ENCODE data around the gene CWC27.

CWC27 gene

DNA sequence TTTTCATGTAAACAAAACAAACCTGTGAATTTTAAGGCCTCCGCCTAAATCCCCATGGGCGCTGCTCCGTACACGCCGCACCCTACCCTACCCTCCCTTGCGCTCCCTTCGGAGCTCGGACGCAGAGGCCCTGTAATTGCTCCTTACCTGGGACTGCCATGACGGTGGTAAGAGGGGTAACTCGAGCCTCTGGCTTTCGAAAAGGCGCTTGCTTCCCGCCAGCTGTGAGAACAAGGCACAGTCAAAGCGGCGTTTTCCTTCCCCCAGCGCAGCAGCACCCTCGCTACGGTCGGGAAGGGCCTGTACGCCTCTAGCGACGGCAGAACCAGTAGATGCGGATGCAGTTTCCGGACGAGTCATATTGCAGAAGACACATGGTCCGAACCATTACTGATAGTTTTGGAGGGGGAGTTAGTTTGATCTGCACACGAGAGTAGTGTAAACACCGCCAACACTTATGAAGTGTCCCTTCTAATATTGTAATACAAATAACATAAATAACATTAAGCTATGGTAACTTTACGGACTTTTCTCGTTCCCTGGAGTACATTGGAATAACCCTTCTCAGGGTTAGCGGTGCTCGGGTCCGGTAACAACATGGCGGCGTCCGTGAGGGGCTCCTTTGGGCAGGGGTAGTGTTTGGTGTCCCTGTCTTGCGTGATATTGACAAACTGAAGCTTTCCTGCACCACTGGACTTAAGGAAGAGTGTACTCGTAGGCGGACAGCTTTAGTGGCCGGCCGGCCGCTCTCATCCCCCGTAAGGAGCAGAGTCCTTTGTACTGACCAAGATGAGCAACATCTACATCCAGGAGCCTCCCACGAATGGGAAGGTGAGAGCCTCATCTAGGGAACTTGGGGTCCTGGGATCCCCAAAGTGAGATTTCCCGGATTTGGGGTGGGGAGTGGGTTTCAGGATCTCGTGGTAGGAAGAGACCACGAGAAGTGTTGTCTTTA is at the start of gene CWC27, which contains the start of gene SREK1IP1:
Gene CWC27 (plus strand): TSS at position 573 of the 955 bp plus-strand sequence. CDS start 217 bp downstream, at position 790.
Gene SREK1IP1 (minus strand): TSS at position 334 of the 955 bp plus-strand sequence. CDS start 174 bp downstream, at position 160.
- peak within 1 kb of the TSS; percentile 99 for H3K4me3 Mint-ChIP-seq
- H3K4me1 Mint-ChIP-seq (ENCODE audit: low read depth), result peaks cover 63% of the 10 kb centered on the region
- H3K36me3 Mint-ChIP-seq (ENCODE audit: low read depth), result peaks cover 17% of the 10 kb centered on the region
- no peaks in the 10 kb centered on the region for H3K27me3 Mint-ChIP-seq
- H3K9me3 Mint-ChIP-seq, result no peaks in the 10 kb centered on the region
- H3K27ac Mint-ChIP-seq, result peak within 1 kb of the TSS; percentile 98

DNA sequence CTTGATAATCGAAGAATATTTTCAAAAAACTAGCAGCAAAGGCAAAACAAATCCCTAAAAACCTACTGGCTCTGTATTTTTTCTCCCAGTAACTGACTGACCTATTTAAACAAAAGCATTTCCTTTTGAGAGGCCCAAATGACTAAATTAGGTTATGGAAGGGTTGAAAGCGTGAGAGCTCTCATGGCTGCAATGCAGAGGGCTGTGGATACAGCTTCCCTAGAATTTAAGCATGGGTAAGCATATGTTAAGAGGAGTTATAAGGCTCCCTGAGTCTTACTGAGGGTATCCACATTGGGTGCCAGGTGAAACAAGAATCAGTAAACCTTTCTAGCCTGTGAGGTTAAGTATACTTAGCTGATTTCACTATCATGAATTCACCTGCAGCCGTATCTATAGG is 46.1 kb upstream of the CWC27 start:
- peaks cover 37% of the 10 kb centered on the region for H3K36me3 Mint-ChIP-seq (ENCODE audit: low read depth)
- H3K4me1 Mint-ChIP-seq (ENCODE audit: low read depth), result no peaks in the 10 kb centered on the region
- no peaks in the 10 kb centered on the region for H3K27me3 Mint-ChIP-seq
- H3K4me3 Mint-ChIP-seq, result no peak overlapping the region
- no peak overlapping the region for H3K27ac Mint-ChIP-seq
- H3K9me3 Mint-ChIP-seq, result no peaks in the 10 kb centered on the region

- Mint-ChIP-seq H3K27ac (no peak overlapping the region), H3K36me3 (ENCODE audit: low read depth) (peaks cover 56% of the 10 kb centered on the region), H3K4me3 (no peak overlapping the region), H3K27me3 (no peaks in the 10 kb centered on the region), H3K4me1 (ENCODE audit: low read depth) (no peaks in the 10 kb centered on the region), H3K9me3 (no peaks in the 10 kb centered on the region)
Observed at GRCh38 chr5:64727150-64727549, 41.6 kb upstream of the CWC27 start.

GRCh38 chr5:64742411-64742810 is 26.3 kb upstream of the CWC27 start:
- Mint-ChIP-seq H3K4me3 (no peak overlapping the region), H3K27me3 (no peaks in the 10 kb centered on the region), H3K4me1 (ENCODE audit: low read depth) (peaks cover 8% of the 10 kb centered on the region), H3K36me3 (ENCODE audit: low read depth) (peaks cover 32% of the 10 kb centered on the region), H3K27ac (no peak overlapping the region), H3K9me3 (no peaks in the 10 kb centered on the region)

DNA sequence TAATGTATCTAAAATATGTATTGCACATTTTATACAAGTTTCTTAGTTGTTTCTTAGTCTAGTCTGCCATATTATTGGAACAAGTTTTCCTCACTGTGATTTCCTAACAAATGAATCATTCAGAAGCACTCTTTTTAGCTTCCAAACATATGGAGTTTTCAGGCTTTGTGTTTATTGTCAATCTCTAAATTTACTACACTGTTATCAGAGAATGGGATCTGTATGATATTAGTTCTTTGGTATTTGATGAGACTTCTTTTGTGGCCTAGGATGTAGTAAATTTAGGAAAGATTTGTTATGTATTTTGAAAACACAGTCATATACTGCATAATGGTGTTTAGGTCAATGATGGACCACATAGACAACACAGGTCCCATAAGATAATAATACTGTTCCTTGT is 25.9 kb upstream of the CWC27 start:
- Mint-ChIP-seq H3K27ac (no peak overlapping the region), H3K9me3 (no peaks in the 10 kb centered on the region), H3K27me3 (no peaks in the 10 kb centered on the region), H3K4me1 (ENCODE audit: low read depth) (peaks cover 8% of the 10 kb centered on the region), H3K36me3 (ENCODE audit: low read depth) (peaks cover 28% of the 10 kb centered on the region), H3K4me3 (no peak overlapping the region)

DNA sequence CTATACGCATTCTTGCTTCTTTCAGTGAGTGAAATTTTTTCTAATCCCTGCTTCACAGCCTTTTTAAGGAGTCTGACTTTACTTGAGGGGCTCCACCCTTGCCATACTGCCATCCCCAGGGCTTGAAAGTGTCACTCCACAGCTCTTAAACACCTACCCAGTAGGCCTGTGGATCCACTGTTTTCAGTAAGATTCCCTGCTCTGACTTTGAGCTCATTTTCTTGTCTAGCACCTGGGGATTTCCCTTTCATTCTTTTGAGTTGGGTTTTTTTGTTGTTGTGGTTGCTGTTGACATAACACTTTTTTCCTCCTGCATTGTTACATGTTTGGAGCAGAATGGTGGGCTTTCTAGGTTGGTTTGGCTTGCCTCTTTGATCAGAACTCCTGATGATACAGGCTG is 23.8 kb upstream of the CWC27 start:
- H3K27me3 Mint-ChIP-seq, result no peaks in the 10 kb centered on the region
- H3K27ac Mint-ChIP-seq, result no peak overlapping the region
- no peaks in the 10 kb centered on the region for H3K9me3 Mint-ChIP-seq
- H3K4me1 Mint-ChIP-seq (ENCODE audit: low read depth), result peaks cover 8% of the 10 kb centered on the region
- H3K4me3 Mint-ChIP-seq, result no peak overlapping the region
- peaks cover 27% of the 10 kb centered on the region for H3K36me3 Mint-ChIP-seq (ENCODE audit: low read depth)

- Mint-ChIP-seq H3K36me3 (ENCODE audit: low read depth) (peaks cover 18% of the 10 kb centered on the region), H3K4me3 (no peak overlapping the region), H3K9me3 (no peaks in the 10 kb centered on the region), H3K27ac (no peak overlapping the region), H3K27me3 (no peaks in the 10 kb centered on the region), H3K4me1 (ENCODE audit: low read depth) (peaks cover 8% of the 10 kb centered on the region)
Observed at GRCh38 chr5:64746446-64746845, 22.3 kb upstream of the CWC27 start.

DNA sequence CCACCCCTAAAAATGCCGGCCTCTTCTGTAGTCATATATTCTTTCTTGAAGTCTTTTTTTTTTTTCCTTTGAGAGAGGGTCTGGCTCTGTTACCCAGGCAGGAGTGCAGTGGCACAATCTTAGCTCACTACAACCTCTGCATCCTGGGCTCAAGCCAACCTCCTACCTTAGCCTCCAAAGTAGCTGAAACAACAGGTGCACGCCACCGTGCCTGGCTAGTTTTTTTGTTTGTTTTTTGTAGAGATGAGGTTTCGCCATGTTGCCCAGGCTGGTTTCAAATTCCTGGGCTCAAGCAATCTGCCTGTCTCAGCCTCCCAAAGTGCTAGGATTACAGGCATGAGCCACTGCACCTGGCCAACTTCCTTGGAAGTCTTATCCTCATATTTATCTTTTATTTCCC is 19.3 kb upstream of the CWC27 start:
- Mint-ChIP-seq H3K27ac (no peak overlapping the region), H3K9me3 (no peaks in the 10 kb centered on the region), H3K4me1 (ENCODE audit: low read depth) (peaks cover 8% of the 10 kb centered on the region)

DNA sequence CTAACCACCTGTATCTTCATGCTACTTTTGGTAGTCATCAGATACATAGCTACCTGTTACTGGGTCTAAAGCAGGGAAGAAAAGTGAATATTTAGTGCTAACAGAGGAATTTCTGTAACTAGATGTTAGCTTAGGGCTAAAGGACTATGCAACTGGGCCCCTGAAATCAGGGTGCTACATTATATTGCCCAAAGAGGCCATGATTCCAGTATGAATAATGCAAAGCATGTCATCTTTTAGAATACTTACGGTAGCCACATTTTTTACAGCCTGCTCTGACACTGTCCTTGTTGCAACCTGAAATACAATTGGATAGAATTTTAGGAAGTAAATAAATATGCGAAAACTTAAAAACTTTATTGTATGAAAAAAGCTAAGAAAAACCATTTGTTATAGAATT is 14.7 kb upstream of the CWC27 start:
- no peaks in the 10 kb centered on the region for H3K4me1 Mint-ChIP-seq (ENCODE audit: low read depth)
- no peak overlapping the region for H3K4me3 Mint-ChIP-seq
- H3K36me3 Mint-ChIP-seq (ENCODE audit: low read depth), result peaks cover 34% of the 10 kb centered on the region
- H3K9me3 Mint-ChIP-seq, result no peaks in the 10 kb centered on the region
- H3K27me3 Mint-ChIP-seq, result no peaks in the 10 kb centered on the region
- no peak overlapping the region for H3K27ac Mint-ChIP-seq

More for the DNA sequence above, 19.3 kb upstream of the CWC27 start:
- no peaks in the 10 kb centered on the region for H3K27me3 Mint-ChIP-seq
- H3K36me3 Mint-ChIP-seq (ENCODE audit: low read depth), result peaks cover 25% of the 10 kb centered on the region
- no peak overlapping the region for H3K4me3 Mint-ChIP-seq

- Mint-ChIP-seq H3K36me3 (ENCODE audit: low read depth) (peaks cover 35% of the 10 kb centered on the region), H3K4me1 (ENCODE audit: low read depth) (peaks cover 3% of the 10 kb centered on the region), H3K9me3 (no peaks in the 10 kb centered on the region), H3K27me3 (no peaks in the 10 kb centered on the region), H3K4me3 (no peak overlapping the region), H3K27ac (no peak overlapping the region)
Observed at GRCh38 chr5:64758901-64759300, 9.8 kb upstream of the CWC27 start.

DNA sequence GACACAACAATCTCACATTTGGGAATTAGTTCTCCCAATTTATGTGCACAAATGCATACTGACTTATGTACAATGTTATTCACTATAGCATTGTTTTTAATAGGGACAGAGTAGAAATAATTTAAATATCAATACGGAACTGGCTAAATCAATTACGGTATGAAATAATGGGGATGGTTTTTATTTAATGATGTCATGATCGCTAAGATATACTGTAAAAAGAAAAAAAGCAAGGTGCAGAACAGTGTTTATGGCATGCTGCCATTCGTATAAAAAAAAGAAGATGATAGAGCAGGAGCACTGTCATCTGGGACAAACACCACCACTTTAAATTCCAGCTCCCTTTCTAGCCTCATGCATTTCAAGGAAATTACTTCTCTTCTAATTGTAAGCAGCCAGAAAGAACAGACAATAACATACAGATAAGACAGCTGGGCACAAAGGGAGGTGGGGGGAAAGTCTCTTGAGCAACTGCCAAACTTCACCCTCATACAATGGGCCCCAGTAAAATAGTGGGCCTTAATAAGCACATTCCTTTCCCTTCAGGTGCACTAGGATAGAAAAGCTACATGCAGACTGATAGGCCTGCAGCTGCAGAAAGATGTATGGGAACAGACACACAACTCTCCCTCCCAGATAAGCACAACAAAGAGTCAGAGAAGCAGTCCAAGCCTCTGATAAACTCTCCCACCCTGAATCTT is 8.6 kb upstream of the CWC27 start:
- Mint-ChIP-seq H3K27ac (no peak overlapping the region), H3K9me3 (no peaks in the 10 kb centered on the region), H3K36me3 (ENCODE audit: low read depth) (peaks cover 34% of the 10 kb centered on the region), H3K27me3 (no peaks in the 10 kb centered on the region), H3K4me1 (ENCODE audit: low read depth) (peaks cover 3% of the 10 kb centered on the region), H3K4me3 (no peak overlapping the region)

DNA sequence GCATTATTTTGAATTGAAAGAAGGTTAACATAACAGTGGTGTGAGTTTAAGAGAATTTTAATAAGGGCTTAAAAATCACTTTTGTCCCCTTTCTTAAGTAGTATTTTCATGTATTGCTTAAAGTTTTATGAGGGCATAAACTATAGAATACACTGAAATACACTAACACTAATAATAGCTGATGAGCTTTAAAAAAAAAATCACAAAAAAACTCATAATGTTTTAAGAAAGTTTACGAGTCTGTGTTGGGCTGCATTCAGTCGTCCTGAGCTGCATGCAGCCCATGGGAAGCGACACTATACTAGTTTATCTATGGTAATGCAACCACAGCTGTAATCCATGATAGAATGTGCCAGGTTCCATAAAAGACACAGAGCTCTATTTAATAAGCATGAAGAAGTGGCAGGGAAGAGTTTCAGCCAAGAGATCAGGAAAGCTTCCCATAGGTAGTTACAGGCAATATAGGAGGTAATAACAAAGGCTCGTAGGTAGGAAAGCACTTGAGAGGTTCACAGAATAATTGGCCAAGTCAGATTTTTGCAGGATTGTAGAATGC is 4.7 kb upstream of the CWC27 start:
- Mint-ChIP-seq H3K4me3 (no peak overlapping the region), H3K27me3 (no peaks in the 10 kb centered on the region), H3K27ac (no peak overlapping the region), H3K4me1 (ENCODE audit: low read depth) (peaks cover 33% of the 10 kb centered on the region), H3K36me3 (ENCODE audit: low read depth) (peaks cover 30% of the 10 kb centered on the region), H3K9me3 (no peaks in the 10 kb centered on the region)

- peak overlapping the region; percentile 46 for H3K4me3 Mint-ChIP-seq
- H3K27ac Mint-ChIP-seq, result no peak overlapping the region
- peaks cover 20% of the 10 kb centered on the region for H3K36me3 Mint-ChIP-seq (ENCODE audit: low read depth)
- H3K9me3 Mint-ChIP-seq, result no peaks in the 10 kb centered on the region
- peaks cover 46% of the 10 kb centered on the region for H3K4me1 Mint-ChIP-seq (ENCODE audit: low read depth)
- no peaks in the 10 kb centered on the region for H3K27me3 Mint-ChIP-seq
Observed at GRCh38 chr5:64765804-64766504, 2.8 kb upstream of the CWC27 start.

GRCh38 chr5:64766941-64767340 is 1.8 kb upstream of the CWC27 start:
- Mint-ChIP-seq H3K4me1 (ENCODE audit: low read depth) (peaks cover 55% of the 10 kb centered on the region), H3K27me3 (no peaks in the 10 kb centered on the region), H3K27ac (no peak overlapping the region), H3K4me3 (peak overlapping the region; percentile 99), H3K36me3 (ENCODE audit: low read depth) (peaks cover 17% of the 10 kb centered on the region), H3K9me3 (no peaks in the 10 kb centered on the region)

Measured in stimulated activated naive CD8-positive, alpha-beta T cell treated with anti-CD3 and anti-CD28 coated beads, Interleukin-15, Interleukin-2, amounts not matched to agents 100 ng/mL and 50 ng/mL, for 24 hours (primary cell).